Smooth muscle cell (in vitro differentiated cells): ENCODE data around the gene DISP3. TPM values are rescaled to one million over a fixed set of nuclear protein-coding genes. Genes with fewer than 3 reads are reported as not detected.

Experiments
- DNase-seq: peaks from one replicate; lab custom pipeline; 2025; ENCODE audit not compliant: unreplicated experiment; lab: John Stamatoyannopoulos, UW
- H2AFZ ChIP-seq: fragments of 200-600 bp; sonication (generic); 2 replicates; pipeline ENCODE4 v1.6.0; 2016; ENCODE audit warnings: antibody characterized with exemption, low read depth, mild to moderate bottlenecking
- H3F3A ChIP-seq: fragments of 200-600 bp; sonication (generic); 2 replicates; pipeline ENCODE4 v1.6.0; 2017; ENCODE audit warnings: antibody characterized with exemption, low read depth
- H3K27ac ChIP-seq: fragments of 200-600 bp; sonication (generic); 2 replicates; pipeline ENCODE4 v1.5.1; 2016; ENCODE audit warnings: low read depth, mild to moderate bottlenecking
- H3K27me3 ChIP-seq: fragments of 200-600 bp; sonication (generic); 2 replicates; pipeline ENCODE4 v1.6.1; 2016; ENCODE audit warnings: low read depth, mild to moderate bottlenecking
- H3K36me3 ChIP-seq: fragments of 200-600 bp; sonication (generic); 2 replicates; pipeline ENCODE4 v1.5.1; 2016; ENCODE audit warnings: low read depth
- H3K4me1 ChIP-seq: fragments of 200-600 bp; sonication (generic); 2 replicates; pipeline ENCODE4 v1.5.1; 2016; ENCODE audit warnings: low read depth
- H3K4me2 ChIP-seq: fragments of 200-600 bp; sonication (generic); 2 replicates; pipeline ENCODE4 v1.6.0; 2016; ENCODE audit warnings: mild to moderate bottlenecking
- H3K4me3 ChIP-seq: fragments of 200-600 bp; sonication (generic); 2 replicates; pipeline ENCODE4 v1.5.1; 2016; ENCODE audit warnings: mild to moderate bottlenecking
- H3K79me2 ChIP-seq: fragments of 200-600 bp; sonication (generic); 2 replicates; pipeline ENCODE4 v1.6.0; 2016; ENCODE audit warnings: low read depth, mild to moderate bottlenecking
- H3K9ac ChIP-seq: fragments of 200-600 bp; sonication (generic); 2 replicates; pipeline ENCODE4 v1.6.0; 2016; ENCODE audit warnings: low read depth
- H3K9me3 ChIP-seq: fragments of 200-600 bp; sonication (generic); replicated peaks from 2 replicates; pipeline ENCODE4 v1.5.1; 2016; ENCODE audit warnings: low read depth
- H4K20me1 ChIP-seq: fragments of 200-600 bp; sonication (generic); 2 replicates; pipeline ENCODE4 v1.6.0; 2016; ENCODE audit warnings: low read depth
- WGBS: methylation state at CpG from one replicate; pipeline ENCODE4 v1.1.7; 2016; ENCODE audit warnings: low lambda C conversion rate; 5-methylcytosine and 5-hydroxymethylcytosine counted together
- polyA plus RNA-seq: library from polyadenylated mRNA; unstranded; fragments of >200 nt; fragmentation: Nextera tagmentation; extraction: Ambion mirVana; gene quantifications from 2 replicates; pipeline ENCODE4 v1.2.1, GENCODE V29; 2016
- total RNA-seq: library from RNA; depleted of rRNA; stranded (reverse); fragments of >200 nt; gene quantifications from 2 replicates; pipeline ENCODE4 v1.2.3, GENCODE V29; 2014
- TF ChIP-seq, protein P1 (sequence below): fragments of 200-600 bp; sonication (generic); IDR thresholded peaks from 2 replicates; pipeline ENCODE4 v1.5.1; 2017; ENCODE audit warnings: borderline replicate concordance, mild to moderate bottlenecking, antibody characterized with exemption; ENCODE audit not compliant: insufficient read depth, poor library complexity, severe bottlenecking

DISP3 gene
- total and polyA plus RNA-seq, 2 experiments from 2014 or later = 0.17 TPM; not detected in 1

DNA sequence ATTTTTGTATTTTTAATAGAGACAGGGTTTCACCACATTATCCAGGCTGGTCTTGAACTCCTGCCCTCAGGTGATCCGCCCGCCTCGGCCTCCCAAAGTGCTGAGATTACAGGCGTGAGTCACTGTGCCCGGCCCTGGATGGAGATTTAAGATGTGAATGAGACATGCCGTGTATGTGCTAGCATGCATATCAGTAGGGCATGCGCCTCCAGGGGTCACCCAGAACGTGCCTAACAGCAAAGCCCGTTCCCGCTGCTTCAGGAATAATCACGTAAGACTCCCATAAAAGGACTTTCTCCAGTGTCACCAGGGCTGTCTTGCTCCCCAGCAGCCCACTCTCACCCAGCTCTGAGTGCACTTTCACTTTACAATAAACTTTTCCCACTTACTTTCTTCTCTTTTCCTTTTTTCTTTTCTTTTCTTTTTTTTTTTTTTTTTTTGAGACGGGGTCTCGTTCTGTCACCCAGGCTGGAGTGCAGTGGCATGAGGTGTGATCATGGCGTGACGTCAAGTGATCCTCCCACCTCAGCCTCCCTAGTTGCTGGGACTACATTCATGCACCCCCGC lies 46.9 kb upstream of the DISP3 start:
- Histone ChIP-seq H3K4me2 (no peak overlapping the region), H3K9me3 (no peaks in the 10 kb centered on the region), H3K79me2 (no peaks in the 10 kb centered on the region), H2AFZ (no peak overlapping the region), H3K4me3 (no peak overlapping the region), H3K27ac (no peak overlapping the region), H3K4me1 (no peaks in the 10 kb centered on the region), H3K27me3 (no peaks in the 10 kb centered on the region), H3K9ac (no peak overlapping the region), H3K36me3 (no peaks in the 10 kb centered on the region), H3F3A (no peaks in the 10 kb centered on the region), H4K20me1 (no peaks in the 10 kb centered on the region)
- no peak for DNase-seq
- TF ChIP-seq, protein P1, sequence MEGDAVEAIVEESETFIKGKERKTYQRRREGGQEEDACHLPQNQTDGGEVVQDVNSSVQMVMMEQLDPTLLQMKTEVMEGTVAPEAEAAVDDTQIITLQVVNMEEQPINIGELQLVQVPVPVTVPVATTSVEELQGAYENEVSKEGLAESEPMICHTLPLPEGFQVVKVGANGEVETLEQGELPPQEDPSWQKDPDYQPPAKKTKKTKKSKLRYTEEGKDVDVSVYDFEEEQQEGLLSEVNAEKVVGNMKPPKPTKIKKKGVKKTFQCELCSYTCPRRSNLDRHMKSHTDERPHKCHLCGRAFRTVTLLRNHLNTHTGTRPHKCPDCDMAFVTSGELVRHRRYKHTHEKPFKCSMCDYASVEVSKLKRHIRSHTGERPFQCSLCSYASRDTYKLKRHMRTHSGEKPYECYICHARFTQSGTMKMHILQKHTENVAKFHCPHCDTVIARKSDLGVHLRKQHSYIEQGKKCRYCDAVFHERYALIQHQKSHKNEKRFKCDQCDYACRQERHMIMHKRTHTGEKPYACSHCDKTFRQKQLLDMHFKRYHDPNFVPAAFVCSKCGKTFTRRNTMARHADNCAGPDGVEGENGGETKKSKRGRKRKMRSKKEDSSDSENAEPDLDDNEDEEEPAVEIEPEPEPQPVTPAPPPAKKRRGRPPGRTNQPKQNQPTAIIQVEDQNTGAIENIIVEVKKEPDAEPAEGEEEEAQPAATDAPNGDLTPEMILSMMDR = no peak
- 79% methylated on average over 16 of the region's 16 CpGs for WGBS

DNA sequence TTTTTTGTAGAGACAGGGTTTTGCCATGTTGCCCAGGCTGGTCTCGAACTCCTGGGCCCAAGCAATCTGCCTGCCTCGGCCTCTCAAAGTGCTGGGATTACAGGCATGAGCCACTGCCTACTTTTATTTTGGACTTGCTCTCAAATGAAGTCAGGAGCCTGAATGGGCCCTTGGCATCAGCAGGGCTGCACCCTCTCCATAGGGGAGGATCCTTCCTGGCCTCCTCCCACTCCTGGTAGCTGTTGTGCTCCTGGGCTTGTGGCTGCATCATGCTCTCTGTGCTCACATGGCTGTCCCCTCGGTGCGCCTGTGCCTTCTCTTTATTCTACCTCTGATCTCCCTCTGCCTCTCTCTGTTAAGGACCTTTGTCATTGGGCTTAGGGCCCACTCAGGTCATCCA lies 46.4 kb upstream of the DISP3 start:
- H3K4me3 ChIP-seq = no peak overlapping the region
- TF ChIP-seq, protein P1 = no peak
- no peaks in the 10 kb centered on the region for H3K27me3 ChIP-seq
- DNase-seq = no peak
- no peak overlapping the region for H3K4me2 ChIP-seq
- H2AFZ ChIP-seq = no peak overlapping the region
- H3K79me2 ChIP-seq = no peaks in the 10 kb centered on the region
- H4K20me1 ChIP-seq = no peaks in the 10 kb centered on the region
- no peak overlapping the region for H3K9ac ChIP-seq
- no peaks in the 10 kb centered on the region for H3K9me3 ChIP-seq
- H3K36me3 ChIP-seq = no peaks in the 10 kb centered on the region
- 97% methylated on average over 4 of the region's 4 CpGs for WGBS
- H3K27ac ChIP-seq = no peak overlapping the region
- H3K4me1 ChIP-seq = no peaks in the 10 kb centered on the region
- H3F3A ChIP-seq = no peaks in the 10 kb centered on the region

DNA sequence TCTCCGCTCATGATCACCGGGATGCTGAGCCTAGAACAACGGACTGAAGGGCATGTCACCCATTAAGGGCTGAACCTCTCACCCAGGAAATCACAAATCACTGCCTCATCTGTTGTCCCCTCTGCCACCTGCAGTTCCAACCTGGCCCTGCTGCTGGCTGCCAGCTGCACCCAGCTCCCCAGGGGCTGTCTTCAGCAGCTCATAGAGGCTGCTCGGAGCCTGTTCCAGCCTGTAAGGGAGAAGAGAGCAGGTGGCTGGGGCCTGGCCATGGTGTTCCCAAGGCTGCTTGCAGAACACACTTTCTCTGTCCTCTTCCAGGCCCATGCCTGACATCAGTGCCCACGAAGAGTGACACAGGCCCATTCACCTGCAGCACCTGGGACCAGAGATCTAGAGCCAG lies 44.5 kb upstream of the DISP3 start:
- no peak overlapping the region for H3K27ac ChIP-seq
- H4K20me1 ChIP-seq = no peaks in the 10 kb centered on the region
- H3K79me2 ChIP-seq = no peaks in the 10 kb centered on the region
- no peak overlapping the region for H3K4me3 ChIP-seq
- H2AFZ ChIP-seq = no peak overlapping the region
- no peak overlapping the region for H3K9ac ChIP-seq
- H3K9me3 ChIP-seq = no peaks in the 10 kb centered on the region
- no peaks in the 10 kb centered on the region for H3F3A ChIP-seq
- H3K4me1 ChIP-seq = no peaks in the 10 kb centered on the region
- H3K4me2 ChIP-seq = no peak overlapping the region
- no peaks in the 10 kb centered on the region for H3K36me3 ChIP-seq
- peaks cover 5% of the 10 kb centered on the region for H3K27me3 ChIP-seq
- WGBS = 72% methylated on average over 5 of the region's 5 CpGs
- DNase-seq = no peak
- TF ChIP-seq, protein P1 = no peak

DNA sequence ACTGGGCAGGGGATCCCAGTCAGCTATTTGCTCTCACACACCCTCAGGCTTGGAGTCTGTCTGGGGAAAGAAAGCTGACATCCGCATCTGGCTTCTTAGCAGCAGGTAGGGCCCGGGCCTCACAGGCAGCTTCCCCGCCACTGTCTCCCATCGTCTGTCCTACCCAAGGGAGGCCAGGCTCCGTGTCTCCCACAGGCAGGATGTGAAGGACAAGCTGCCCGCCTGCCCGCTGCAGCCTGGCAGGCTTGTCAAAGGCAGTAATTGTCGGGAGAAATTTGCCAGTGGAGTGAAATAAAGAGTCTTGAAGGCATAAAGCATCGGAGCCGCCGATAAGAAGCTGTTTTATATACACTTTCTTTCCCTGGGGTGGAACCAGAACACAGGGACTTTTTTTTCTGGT lies 44.0 kb upstream of the DISP3 start:
- peaks cover 5% of the 10 kb centered on the region for H3K27me3 ChIP-seq
- H2AFZ ChIP-seq = no peak overlapping the region
- H3K4me3 ChIP-seq = no peak overlapping the region
- TF ChIP-seq, protein P1 = no peak
- no peaks in the 10 kb centered on the region for H3K9me3 ChIP-seq
- H3K4me2 ChIP-seq = no peak overlapping the region
- 89% methylated on average over 11 of the region's 11 CpGs for WGBS
- no peaks in the 10 kb centered on the region for H3K79me2 ChIP-seq
- H3K9ac ChIP-seq = no peak overlapping the region
- H3K27ac ChIP-seq = no peak overlapping the region
- no peaks in the 10 kb centered on the region for H4K20me1 ChIP-seq
- no peaks in the 10 kb centered on the region for H3K36me3 ChIP-seq
- DNase-seq = no peak
- no peaks in the 10 kb centered on the region for H3K4me1 ChIP-seq
- no peaks in the 10 kb centered on the region for H3F3A ChIP-seq
